GM21390 (cell line): ENCODE data around the gene TRAF5.
"Not testable (repeated sequence)": the region's sequence is repeated elsewhere in the genome, so short reads cannot be mapped to it uniquely, and the experiment has no call there.

Experiments used
- ATAC-seq: cut with Tn5 transposase; IDR thresholded peaks from one replicate; pipeline ENCODE4 v1.9.1; 2021; ENCODE audit not compliant: unreplicated experiment

Gene TRAF5

DNA sequence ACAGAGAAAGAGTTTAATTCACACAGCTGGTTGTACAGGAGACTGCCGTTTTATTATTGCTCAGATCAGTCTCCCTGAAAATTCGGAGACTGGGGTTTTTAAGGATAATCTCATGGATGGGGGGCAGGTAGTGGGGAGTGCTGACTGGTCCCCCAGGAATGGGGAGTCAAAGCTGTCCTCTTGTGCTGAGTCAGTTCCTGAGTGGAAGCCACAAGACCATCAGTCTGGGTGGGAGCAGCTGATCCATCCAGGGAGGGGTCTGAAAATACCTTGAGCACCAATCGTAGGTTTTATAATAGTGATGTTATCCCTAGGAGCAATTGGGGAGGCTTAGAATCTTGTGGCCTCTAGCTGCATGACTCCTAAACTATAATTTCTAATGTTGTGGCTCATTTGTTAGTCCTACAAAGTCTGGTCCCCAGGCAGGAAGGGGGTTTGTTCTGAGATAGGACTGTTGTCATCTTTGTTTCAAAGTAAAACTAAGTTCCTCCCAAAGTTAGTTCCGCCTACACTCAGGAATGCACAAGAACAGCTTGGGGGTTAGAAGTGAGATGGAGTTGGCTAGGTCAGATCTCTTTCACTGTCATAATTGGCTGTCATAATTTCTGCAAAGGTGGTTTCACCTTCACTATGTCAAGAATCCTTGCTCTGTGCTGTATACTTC lies 50.3 kb downstream of the TRAF5 start:
- no peak for ATAC-seq

DNA sequence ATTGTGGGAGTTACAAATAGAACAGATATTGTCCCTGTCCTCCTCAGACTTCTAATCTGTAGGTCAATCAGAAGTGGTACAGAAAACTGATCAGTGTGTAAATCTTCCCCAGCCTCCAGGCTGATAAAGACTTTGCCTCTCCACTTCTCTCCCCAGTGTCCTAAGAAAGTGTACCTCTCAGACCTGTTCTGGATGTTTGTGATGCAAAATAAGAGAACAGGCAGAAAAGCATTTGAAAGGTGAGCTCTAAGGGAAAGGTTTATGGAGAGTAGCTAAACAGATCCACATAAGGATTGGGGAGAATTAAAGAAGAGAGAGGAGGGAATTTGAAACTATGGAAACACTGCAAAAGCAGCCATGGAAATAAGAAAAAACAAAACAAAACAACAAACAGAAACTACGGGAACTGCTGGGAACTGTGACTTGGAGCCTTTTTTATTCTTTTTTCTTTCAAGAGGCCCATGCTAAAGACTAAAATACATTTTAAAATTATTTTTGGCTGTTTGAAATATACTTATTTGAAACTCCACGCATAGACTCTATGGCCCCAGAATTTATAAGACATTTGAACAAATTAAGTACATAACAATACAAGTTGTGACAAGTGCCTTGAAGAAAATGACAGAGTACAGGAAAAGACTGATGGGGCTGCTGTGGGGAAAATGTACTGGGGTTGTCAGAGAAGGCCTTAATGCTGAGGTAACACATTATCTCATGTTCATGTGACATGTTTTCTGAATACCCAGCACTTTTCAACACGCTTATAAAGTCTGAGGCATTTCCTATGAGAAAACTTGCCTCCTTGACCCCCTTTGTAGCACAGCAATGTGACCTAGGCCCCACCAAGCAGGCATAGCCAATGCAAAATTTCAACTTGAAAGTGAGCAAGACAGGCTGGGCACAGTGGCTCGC lies 51.2 kb downstream of the TRAF5 start:
- ATAC-seq, result no peak

- no peak for ATAC-seq
These were observed 52.2 kb downstream of the TRAF5 start for GRCh38 chr1:211378844-211379243.

GRCh38 chr1:211379446-211379845 lies 52.8 kb downstream of the TRAF5 start:
- ATAC-seq, result no peak

GRCh38 chr1:211381481-211382181 lies 55.0 kb downstream of the TRAF5 start:
- ATAC-seq, result peak; percentile 29

GRCh38 chr1:211382182-211382713 lies 55.6 kb downstream of the TRAF5 start:
- no peak for ATAC-seq

DNA sequence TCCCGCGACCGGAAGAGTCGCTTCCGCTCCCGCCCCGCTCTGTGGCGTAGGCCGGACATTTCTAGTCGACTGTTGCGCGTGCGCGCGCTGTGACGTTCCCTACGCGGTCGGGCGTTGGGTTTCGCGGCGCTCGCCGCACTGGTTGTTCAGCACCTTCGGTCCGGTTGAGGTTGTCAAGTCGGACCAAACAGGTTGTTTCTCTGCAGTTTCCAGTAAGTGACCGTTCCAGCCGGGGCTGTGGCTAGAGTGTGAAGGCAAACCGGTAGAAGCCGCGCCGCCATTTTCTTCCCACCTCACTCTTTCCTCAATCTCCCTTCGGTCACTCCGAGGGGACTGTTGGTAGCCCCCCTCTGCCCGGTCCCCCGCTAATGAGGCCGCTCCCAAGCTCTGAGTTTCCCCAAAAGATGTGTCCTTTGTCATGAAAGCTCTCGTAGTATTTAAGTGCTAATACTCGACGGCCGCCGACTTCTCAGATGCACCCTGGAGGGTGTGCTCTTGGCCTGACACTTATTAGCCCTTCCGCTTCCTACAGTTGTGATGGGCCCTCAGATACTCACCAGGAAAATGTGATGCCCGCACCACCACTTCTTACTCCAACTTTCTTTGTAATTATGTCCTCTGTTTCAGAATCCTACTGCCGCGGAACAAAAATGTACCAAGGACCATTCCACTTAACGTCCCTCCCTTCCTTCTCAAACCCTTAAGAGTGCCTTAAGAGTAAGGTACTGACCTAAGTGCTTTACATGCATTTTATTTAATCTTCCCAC lies 56.3 kb downstream of the TRAF5 start:
- ATAC-seq, result peak; percentile 96

- ATAC-seq, result no peak
These were observed 57.9 kb downstream of the TRAF5 start for GRCh38 chr1:211384524-211384923.

- ATAC-seq, result no peak
These were observed 60.3 kb downstream of the TRAF5 start for GRCh38 chr1:211386921-211387320.

GRCh38 chr1:211390829-211391228 lies 64.2 kb downstream of the TRAF5 start:
- ATAC-seq, result not testable (repeated sequence)

DNA sequence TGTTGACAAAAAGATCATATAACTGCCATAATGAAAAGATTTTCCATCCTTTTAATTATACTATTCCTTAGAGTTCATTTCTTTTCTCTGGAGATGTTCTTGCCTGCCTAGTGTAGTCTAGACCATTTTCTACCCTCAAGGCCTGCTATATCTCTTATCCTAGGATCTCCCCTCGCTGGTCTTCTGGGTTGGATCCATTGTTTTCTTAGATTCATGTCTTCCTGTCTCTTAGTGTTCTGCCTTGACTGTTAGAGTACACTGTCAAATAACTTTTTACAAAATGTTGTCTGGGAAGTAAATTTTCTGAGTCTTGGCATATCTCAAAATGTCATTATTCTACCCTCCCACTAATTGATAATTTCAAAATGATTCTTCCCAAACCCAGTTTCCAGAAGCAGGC lies 66.6 kb downstream of the TRAF5 start:
- no peak for ATAC-seq

- ATAC-seq, result not testable (repeated sequence)
These were observed 71.8 kb downstream of the TRAF5 start for GRCh38 chr1:211398266-211398930.

GRCh38 chr1:211399851-211400393 lies 73.3 kb downstream of the TRAF5 start:
- not testable (repeated sequence) for ATAC-seq

- not testable (repeated sequence) for ATAC-seq
These were observed 75.1 kb downstream of the TRAF5 start for GRCh38 chr1:211401751-211402150.

DNA sequence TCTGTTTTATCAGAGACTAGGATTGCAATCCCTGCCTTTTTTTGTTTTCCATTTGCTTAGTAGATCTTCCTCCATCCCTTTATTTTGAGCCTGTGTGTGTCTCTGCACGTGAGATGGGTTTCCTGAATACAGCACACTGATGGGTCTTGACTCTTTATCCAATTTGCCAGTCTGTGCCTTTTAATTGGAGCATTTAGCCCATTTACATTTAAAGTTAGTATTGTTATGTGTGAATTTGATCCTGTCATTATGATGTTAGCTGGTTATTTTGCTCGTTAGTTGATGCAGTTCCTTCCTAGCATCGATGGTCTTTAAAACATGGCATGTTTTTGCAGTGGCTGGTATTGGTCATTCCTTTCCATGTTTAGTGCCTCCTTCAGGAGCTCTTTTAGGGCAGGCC lies 79.5 kb downstream of the TRAF5 start:
- not testable (repeated sequence) for ATAC-seq

GRCh38 chr1:211407749-211408148 lies 81.1 kb downstream of the TRAF5 start:
- not testable (repeated sequence) for ATAC-seq

GRCh38 chr1:211411639-211412038 lies 85.0 kb downstream of the TRAF5 start:
- no peak for ATAC-seq

DNA sequence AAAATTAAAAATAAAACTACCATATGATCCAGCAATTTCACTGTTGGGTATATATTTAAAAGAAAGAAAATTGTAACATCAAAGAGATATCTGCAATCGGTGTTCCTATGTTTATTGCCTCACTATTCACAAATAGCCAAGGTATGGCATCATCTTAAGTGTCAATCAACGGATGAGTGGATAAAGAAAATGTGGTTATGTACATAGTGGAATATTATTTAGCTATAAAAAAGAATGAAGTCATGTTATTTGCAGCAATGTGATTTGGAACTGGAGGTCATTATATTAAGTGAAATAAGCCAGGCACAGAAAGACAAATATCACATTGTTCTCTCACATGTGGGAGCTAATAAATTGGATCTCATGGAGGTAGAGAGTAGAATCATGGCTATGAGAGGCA lies 89.1 kb downstream of the TRAF5 start:
- no peak for ATAC-seq

DNA sequence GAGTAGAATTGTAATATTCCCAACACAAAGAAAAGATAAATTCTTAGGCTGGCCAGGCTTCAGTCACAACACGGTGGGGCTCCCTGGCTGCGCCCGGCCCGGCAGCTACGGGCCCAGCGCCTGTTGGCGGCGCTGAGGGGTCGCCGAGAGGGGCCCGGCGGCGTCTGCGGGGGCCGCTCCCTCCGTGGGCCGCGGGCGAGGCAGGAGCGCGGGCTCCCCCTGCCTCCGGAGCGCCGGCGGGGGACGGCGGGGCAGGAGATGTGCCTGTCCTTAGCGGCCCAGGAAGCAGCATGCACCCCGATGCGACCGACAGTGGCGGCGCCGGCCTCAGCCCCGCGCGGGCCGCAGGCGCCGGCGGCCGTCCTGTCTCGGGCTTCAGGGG lies 89.6 kb downstream of the TRAF5 start:
- peak; percentile 59 for ATAC-seq
